NOMO-1 treated with DMSO at 0.1 percent for 48 hours (cell line): Measurements from ENCODE around the gene EIF4A2.
"Not testable (repeated sequence)": the region's sequence is repeated elsewhere in the genome, so short reads cannot be mapped to it uniquely, and the experiment has no call there.

ENCODE experiments used
- DNase-seq: peaks from one replicate; lab custom pipeline; 2025; ENCODE audit not compliant: unreplicated experiment; lab: John Stamatoyannopoulos, UW

Gene EIF4A2

GRCh38 chr3:186784820-186785494, 1.6 kb downstream of the EIF4A2 start:
- peak; percentile 28 for DNase-seq

GRCh38 chr3:186785495-186786018, 2.2 kb downstream of the EIF4A2 start:
- no peak for DNase-seq

DNA sequence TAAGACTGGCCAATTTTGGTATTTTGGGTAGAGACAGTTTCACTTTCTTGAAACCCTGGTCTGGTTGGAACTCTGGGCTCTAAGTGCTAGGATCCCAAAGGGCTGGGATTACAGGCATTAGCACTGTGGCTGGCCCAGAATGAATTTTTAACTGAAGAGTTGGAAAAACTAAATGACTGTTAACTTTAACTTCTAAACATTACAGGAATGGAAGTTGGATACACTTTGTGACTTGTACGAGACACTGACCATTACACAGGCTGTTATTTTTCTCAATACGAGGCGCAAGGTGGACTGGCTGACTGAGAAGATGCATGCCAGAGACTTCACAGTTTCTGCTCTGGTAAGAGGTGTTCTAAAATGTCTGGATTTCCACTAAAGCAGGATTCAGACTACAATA, 3.5 kb downstream of the EIF4A2 start:
- DNase-seq: no peak

- no peak for DNase-seq
These were observed 4.5 kb downstream of the EIF4A2 start for GRCh38 chr3:186787642-186788481.

DNA sequence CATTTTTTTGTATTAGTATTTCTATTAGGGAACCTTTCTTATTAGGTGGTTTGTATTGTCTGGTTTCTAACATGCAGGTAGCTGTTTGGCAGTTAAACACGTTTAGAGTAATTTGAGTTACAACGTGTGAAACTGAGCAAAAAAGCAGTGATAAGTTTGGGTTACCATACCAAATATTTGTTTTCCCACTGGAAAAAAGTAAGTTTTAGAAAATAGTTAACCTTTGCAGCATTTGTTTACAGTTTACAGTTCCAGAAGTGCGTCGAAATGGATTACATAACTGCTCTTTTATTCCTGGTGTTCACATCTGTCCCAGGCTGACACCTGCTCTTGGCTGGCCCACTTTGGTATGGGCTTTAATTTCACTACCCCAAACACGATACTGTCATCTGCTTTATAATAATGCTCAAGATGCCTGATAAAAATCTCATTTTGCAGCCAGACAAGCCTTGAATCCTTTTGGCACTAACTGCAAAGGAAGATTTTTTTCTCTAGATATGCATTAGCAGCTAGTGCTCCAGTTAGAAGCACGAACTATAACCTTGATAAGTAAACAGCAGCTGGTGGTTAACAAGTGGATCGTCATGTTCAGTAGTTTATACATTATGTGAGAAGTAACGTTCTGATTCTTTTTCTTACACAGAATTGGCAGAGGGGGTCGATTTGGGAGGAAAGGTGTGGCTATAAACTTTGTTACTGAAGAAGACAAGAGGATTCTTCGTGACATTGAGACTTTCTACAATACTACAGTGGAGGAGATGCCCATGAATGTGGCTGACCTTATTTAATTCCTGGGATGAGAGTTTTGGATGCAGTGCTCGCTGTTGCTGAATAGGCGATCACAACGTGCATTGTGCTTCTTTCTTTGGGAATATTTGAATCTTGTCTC, 5.3 kb downstream of the EIF4A2 start:
- no peak for DNase-seq

DNA sequence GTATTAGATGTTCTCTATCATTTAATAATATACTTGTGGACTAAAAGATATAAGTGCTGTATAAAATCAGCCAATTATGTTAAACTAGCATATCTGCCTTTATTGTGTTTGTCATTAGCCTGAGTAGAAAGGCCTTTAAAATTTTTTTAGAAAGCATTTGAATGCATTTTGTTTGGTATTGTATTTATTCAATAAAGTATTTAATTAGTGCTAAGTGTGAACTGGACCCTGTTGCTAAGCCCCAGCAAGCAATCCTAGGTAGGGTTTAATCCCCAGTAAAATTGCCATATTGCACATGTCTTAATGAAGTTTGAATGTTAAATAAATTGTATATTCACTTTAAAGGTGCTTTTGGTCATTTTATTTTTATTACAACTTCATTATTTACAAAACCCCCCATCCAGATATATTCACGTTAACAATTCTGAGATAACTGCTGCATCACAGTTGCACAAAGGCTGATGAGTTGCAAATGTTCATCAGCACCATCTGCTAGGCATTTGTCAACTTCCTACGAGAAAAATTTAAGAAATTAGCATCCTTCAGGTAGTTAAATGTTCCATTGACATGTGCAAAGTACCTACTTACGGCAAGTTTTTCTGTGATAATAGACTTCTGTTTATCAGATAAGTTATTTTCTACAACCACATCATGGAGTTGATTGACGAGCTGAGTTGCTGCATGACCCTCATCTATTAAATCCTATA, 6.3 kb downstream of the EIF4A2 start:
- DNase-seq: no peak

GRCh38 chr3:186790261-186790981, 7.0 kb downstream of the EIF4A2 start:
- DNase-seq: peak; percentile 46

- no peak for DNase-seq
These were observed 15.0 kb downstream of the EIF4A2 start for GRCh38 chr3:186798239-186798874.

GRCh38 chr3:186800285-186800684, 16.9 kb downstream of the EIF4A2 start:
- no peak for DNase-seq

DNA sequence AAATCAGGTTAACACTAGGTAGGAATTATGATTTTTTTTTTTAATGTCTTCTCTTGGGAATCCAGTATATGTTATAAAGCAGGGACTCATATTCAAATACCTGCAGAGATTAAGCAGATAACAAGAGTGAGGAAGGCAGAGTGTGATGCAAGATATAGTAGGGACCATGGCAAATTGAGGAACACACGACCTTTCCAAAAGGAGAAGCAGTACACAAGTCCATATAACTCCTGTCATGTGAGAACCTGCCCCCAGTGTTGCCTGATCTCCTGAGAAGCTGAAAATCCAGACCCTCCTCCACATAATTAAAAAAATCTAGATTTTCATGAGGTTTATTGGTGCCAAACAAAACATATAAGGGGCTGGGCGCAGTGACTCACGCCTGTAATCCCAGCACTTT, 19.3 kb downstream of the EIF4A2 start:
- no peak for DNase-seq

DNA sequence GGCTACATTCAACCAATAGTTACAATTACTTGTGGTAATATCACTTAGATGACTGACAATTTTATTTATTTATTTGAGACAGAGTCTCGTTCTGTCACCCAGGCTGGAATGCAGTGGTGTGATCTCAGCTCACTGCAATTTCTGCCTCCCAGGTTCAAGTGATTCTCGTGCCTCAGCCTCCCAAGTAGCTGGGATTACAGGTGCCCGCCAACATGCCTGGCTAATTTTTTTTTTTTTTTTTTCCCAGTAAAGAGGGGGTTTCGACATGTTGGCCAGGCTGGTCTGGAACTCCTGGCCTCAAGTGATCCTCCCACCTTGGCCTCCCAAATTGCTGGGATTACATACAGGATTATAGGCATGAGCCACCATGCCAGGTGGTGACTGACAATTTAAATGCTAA, 20.1 kb downstream of the EIF4A2 start:
- DNase-seq: not testable (repeated sequence)

DNA sequence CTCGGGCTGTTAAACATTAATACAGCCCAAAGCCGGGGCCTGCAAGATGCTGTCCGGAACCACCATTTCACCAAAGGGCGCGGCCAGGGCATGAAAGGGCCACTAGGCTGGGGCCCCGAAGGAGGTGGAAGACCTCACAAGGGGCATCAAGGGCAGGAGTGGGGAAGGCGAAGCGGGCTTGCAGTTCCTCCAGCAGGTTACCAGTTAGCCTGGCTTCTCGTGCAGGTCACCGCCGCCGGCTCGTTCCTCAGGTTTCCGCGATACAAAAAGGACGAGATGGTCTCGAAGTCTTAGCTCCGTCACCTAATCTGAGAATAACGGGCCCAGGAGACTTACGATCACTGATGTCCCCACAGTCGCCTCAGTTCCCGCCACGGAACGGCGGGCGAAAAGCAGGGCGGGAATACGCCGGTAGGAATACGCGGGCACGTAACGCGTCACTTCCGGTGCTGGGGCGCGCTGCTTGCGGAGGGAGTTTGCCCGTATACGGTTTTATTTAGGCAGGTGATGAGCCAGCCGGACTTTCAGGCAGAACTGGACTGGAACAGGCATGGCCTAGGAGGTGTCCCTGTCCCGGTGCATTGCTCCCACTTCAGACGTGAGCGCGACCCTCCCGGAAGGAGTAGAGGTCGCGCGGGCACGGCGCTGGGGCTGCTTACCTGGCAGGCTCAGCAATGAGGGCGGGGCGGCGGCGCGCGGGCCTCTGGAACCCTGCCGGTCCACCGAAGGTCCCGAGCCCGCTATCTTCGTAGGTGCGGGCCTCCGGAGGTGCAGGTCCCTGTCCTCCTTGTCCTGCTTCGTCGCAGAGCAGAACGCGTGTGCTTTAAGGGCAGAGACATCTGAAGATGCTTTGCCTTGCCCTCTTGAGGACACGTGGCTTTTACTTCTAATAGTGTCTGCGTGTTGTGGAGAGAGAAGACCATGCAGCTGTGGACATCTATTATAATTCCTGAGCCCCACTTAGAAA, 23.0 kb downstream of the EIF4A2 start, which contains the start of gene RFC4:
TSS of gene RFC4 (minus strand) at position 394 of the 967 bp plus-strand sequence. CDS start 1,769 bp downstream, outside the sequence.
- peak; percentile 90 for DNase-seq

DNA sequence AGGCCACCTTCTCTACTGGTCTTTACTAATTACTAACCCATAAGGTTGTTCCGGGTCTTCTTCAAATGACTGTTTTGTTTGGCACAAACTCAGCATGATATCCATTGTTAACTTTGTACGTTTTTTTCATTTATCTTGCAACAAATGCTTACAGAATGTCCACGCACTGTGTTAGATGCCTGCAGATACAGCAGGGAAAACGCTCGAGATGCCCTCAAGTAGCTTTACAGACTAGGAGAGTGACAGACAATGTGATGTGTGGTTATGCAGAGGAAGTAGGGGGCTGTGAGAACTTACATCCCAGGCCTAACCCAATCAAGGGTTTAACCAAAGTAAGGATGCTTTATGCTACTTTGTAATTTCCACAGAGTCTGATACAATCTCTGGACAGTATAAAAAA, 23.9 kb downstream of the EIF4A2 start:
- DNase-seq: no peak

DNA sequence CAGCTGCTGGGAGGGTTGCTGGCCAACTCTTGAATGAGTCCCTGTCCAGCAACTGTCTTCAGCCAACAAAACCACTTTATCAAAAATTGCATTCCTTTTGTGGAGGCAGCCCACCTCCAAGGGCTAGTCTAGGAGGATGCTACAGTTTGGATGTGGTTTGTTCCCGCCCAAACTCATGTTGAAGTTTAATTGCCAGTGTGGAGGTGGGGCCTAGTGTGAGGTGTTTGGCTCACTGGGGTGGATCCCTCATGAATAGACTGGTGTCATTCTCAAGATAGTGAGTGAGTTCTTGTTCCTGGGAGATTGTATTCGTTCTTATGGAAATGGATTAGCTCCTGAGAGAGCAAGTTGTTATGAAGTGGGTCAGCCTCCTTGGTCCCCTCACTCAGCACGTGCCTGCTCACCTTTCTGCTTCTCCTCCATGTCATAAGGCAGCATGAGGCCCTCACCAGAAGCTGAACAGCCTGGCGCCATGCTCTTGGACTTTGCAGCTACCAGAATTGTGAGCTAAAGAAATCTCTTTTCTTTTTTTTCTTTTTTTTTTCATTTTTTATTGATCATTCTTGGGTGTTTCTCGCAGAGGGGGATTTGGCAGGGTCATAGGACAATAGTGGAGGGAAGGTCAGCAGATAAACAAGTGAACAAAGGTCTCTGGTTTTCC, 27.1 kb downstream of the EIF4A2 start:
- DNase-seq: no peak

GRCh38 chr3:186811313-186811712, 27.9 kb downstream of the EIF4A2 start:
- not testable (repeated sequence) for DNase-seq

GRCh38 chr3:186814100-186814499, 30.7 kb downstream of the EIF4A2 start:
- DNase-seq: no peak

DNA sequence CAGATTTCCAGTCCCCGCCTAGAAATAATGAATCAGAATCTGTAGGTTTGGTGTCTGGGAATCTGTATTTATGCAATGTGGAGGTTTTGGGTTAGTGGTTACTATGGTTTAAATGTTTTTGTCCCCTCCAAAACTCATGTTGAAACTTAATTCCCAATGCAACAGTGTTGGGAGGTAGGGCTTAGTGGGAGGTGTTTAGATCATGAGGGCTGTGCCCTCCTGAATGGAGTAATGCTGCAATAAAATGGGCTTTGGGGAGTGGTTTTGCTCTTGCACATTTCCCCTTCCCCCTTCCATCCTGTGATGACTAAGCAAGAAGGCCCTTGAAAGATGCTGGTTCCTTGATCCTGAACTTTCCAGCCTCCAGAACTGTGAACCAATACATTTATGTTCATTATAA, 32.1 kb downstream of the EIF4A2 start:
- DNase-seq: peak; percentile 78

GRCh38 chr3:186818516-186818915, 35.1 kb downstream of the EIF4A2 start:
- DNase-seq: no peak
